HCT116 (cell line): ENCODE data around the gene RPS27L. TPM values are rescaled to one million over a fixed set of nuclear protein-coding genes. Genes with fewer than 3 reads are reported as not detected.
A peak's percentile ranks its signal among the peaks of the same experiment; 100 is the strongest.
"Not testable (repeated sequence)": the region's sequence is repeated elsewhere in the genome, so short reads cannot be mapped to it uniquely, and the experiment has no call there.

ENCODE experiments used
- ATAC-seq: fragments of 200-7000 bp; cut with Tn5 transposase; 2 replicates; pipeline ENCODE4 v1.9.1; 2020; ENCODE audit warnings: mild to moderate bottlenecking, moderate library complexity
- BruUV-seq: library from RNA; stranded (reverse); fragments of 400-500 nt; replicated peaks from 2 replicates; lab custom pipeline; 2021; lab: Mats Ljungman, UMichigan
- CTCF ChIA-PET: fragments of 300-600 bp; sonication (Branson Sonifier 250); formaldehyde crosslinking; loops from one replicate; lab custom pipeline; 2021; ENCODE audit warnings: antibody characterized with exemption; lab: Charles Lee
- POLR2A ChIA-PET: fragments of 300-600, 350-600 bp; sonication (Branson Sonifier 250); formaldehyde crosslinking; loops from one replicate; lab custom pipeline; 2021; ENCODE audit warnings: antibody characterized with exemption; lab: Charles Lee
- RAD21 ChIA-PET, 2 experiments: fragments of 300-600 bp; sonication (Branson Sonifier 250); formaldehyde crosslinking; loops; one replicate each; lab custom pipeline; 2023; ENCODE audit warnings: low total read pairs in 2 of 2; ENCODE audit not compliant: uncharacterized antibody in 2 of 2, unreplicated experiment in 2 of 2, low non-redundant PET in 1 of 2; lab: Charles Lee
- DNase-seq: peaks from one replicate; pipeline ENCODE4 v3.0.0-alpha.2; 2010; ENCODE audit warnings: low read depth, low spot score
- H2AFZ ChIP-seq: fragments of 200-600 bp; shearing (Covaris generic), sonication (generic); 2 replicates; pipeline ENCODE4 v1.6.1; 2017; ENCODE audit warnings: low read depth, mixed run types, mixed read lengths, antibody characterized with exemption, low read length; ENCODE audit not compliant: poor library complexity, severe bottlenecking
- H3K27ac ChIP-seq: 2 replicates; pipeline ENCODE4 v1.5.1; 2012; ENCODE audit warnings: low read depth, low read length
- H3K27me3 ChIP-seq: fragments of 200-600 bp; sonication (generic); 2 replicates; pipeline ENCODE4 v1.6.1; 2016; ENCODE audit warnings: mixed run types, low read length, mixed read lengths; ENCODE audit not compliant: insufficient read depth
- H3K36me3 ChIP-seq, 2 experiments: fragments of 200-500 bp in 1 of 2; fragments of 200-600 bp in 1 of 2; sonication (Bioruptor generic) in 1 of 2; sonication (generic) in 1 of 2; 2 replicates each; pipeline versions ENCODE4 v1.5.1 to v1.6.1; 2014 to 2016; ENCODE audit warnings: low read length in 2 of 2, inconsistent platforms in 1 of 2, mixed read lengths in 1 of 2, mixed run types in 1 of 2; ENCODE audit not compliant: insufficient read depth in 2 of 2, control insufficient read depth in 1 of 2
- H3K4me1 ChIP-seq, 2 experiments: fragments of 200-600 bp in 1 of 2; sonication (generic) in 1 of 2; 2 replicates each; pipeline versions ENCODE4 v1.5.1 to v1.6.1; 2012 to 2017; ENCODE audit warnings: low read length in 2 of 2, inconsistent platforms in 1 of 2, mild to moderate bottlenecking in 1 of 2, mixed read lengths in 1 of 2, mixed run types in 1 of 2, moderate library complexity in 1 of 2; ENCODE audit not compliant: insufficient read depth in 2 of 2, control insufficient read depth in 1 of 2
- H3K4me2 ChIP-seq: fragments of 200-600 bp; sonication (generic); 2 replicates; pipeline ENCODE4 v1.6.1; 2017; ENCODE audit warnings: mixed run types, low read length, mixed read lengths
- H3K4me3 ChIP-seq, 2 experiments: fragments of 200-600 bp in 1 of 2; sonication (generic) in 1 of 2; replicated peaks in 1 of 2; 2 replicates each; pipeline ENCODE4 v1.5.1; 2011 to 2016; ENCODE audit warnings: low read length in 2 of 2, control low read depth in 1 of 2, low read depth in 1 of 2, mild to moderate bottlenecking in 1 of 2, mixed read lengths in 1 of 2, mixed run types in 1 of 2
- H3K79me2 ChIP-seq: fragments of 200-600 bp; sonication (generic); 2 replicates; pipeline ENCODE4 v1.6.1; 2017; ENCODE audit warnings: mild to moderate bottlenecking, mixed run types, low read length, moderate library complexity, mixed read lengths; ENCODE audit not compliant: insufficient read depth
- H3K9ac ChIP-seq: fragments of 200-600 bp; sonication (generic); 2 replicates; pipeline ENCODE4 v1.6.1; 2016; ENCODE audit warnings: low read length, mixed read lengths
- H3K9me2 ChIP-seq: fragments of 200-600 bp; sonication (generic), shearing (Covaris generic); 2 replicates; pipeline ENCODE4 v1.6.1; 2017; ENCODE audit warnings: mixed run types, mild to moderate bottlenecking, moderate library complexity; ENCODE audit not compliant: insufficient read depth
- H3K9me3 ChIP-seq, 2 experiments: fragments of 200-500 bp in 1 of 2; fragments of 200-600 bp in 1 of 2; sonication (Bioruptor generic) in 1 of 2; sonication (generic) in 1 of 2; 2 replicates each; pipeline ENCODE4 v1.6.1; 2014 to 2017; ENCODE audit warnings: low read length in 2 of 2, mixed read lengths in 2 of 2, inconsistent platforms in 1 of 2, low read depth in 1 of 2, mild to moderate bottlenecking in 1 of 2, mixed run types in 1 of 2, moderate library complexity in 1 of 2; ENCODE audit not compliant: control insufficient read depth in 1 of 2, insufficient read depth in 1 of 2
- H4K20me1 ChIP-seq: fragments of 200-600 bp; sonication (generic), shearing (Covaris generic); 2 replicates; pipeline ENCODE4 v1.6.1; 2017; ENCODE audit warnings: mixed run types, mild to moderate bottlenecking, moderate library complexity; ENCODE audit not compliant: insufficient read depth
- ATF3 ChIP-seq: IDR thresholded peaks from 2 replicates; pipeline ENCODE4 v1.6.1; 2012
- CBX3 ChIP-seq: IDR thresholded peaks from 2 replicates; pipeline ENCODE4 v1.6.1; 2012; ENCODE audit warnings: low read depth
- CEBPB ChIP-seq: IDR thresholded peaks from 2 replicates; pipeline ENCODE4 v1.6.1; 2012; ENCODE audit warnings: low read depth
- CTCF ChIP-seq, 3 experiments: fragments of 200-600 bp in 1 of 3; sonication (generic) in 1 of 3; IDR thresholded peaks in 2 of 3; conservative IDR thresholded peaks in 1 of 3; 2 replicates each; pipeline ENCODE4 v1.5.1; 2012 to 2017; ENCODE audit warnings: low read depth in 2 of 3, low read length in 2 of 3, antibody characterized with exemption in 1 of 3, borderline replicate concordance in 1 of 3, control low read depth in 1 of 3, mild to moderate bottlenecking in 1 of 3, mixed read lengths in 1 of 3, mixed run types in 1 of 3, moderate library complexity in 1 of 3; ENCODE audit not compliant: insufficient read depth in 1 of 3
- EGR1 ChIP-seq: IDR thresholded peaks from 2 replicates; pipeline ENCODE4 v1.6.1; 2012; ENCODE audit warnings: low read depth
- EZH2 ChIP-seq: fragments of 200-600 bp; sonication (generic); IDR thresholded peaks from 2 replicates; pipeline ENCODE4 v1.6.1; 2017; ENCODE audit warnings: antibody characterized with exemption, mixed run types
- FOSL1 ChIP-seq: IDR thresholded peaks from 2 replicates; pipeline ENCODE4 v1.6.1; 2012; ENCODE audit warnings: low read depth
- POLR2A ChIP-seq: IDR thresholded peaks from 2 replicates; pipeline ENCODE4 v1.7.0; 2011; ENCODE audit warnings: borderline replicate concordance; ENCODE audit not compliant: insufficient read depth, insufficient read length; ENCODE audit errors: extremely low read depth
- ZBTB33 ChIP-seq: IDR thresholded peaks from 2 replicates; pipeline ENCODE4 v1.6.1; 2011; ENCODE audit warnings: mild to moderate bottlenecking, low read length, moderate library complexity; ENCODE audit not compliant: insufficient replicate concordance; ENCODE audit errors: extremely low read depth
- ZFX ChIP-seq: fragments of 450-650 bp; IDR thresholded peaks from 2 replicates; pipeline ENCODE4 v1.6.1; 2017
- ZNF274 ChIP-seq: fragments of 200-500 bp; sonication (Bioruptor generic); IDR thresholded peaks from 2 replicates; pipeline ENCODE4 v1.6.1; 2014; ENCODE audit warnings: mild to moderate bottlenecking, low read depth, low read length, inconsistent platforms
- intact Hi-C: fragments of 100-400 bp; cut with micrococcal nuclease; formaldehyde crosslinking; loops from 2 replicates; pipeline ENCODE4 v1.10.0; 2022
- total RNA-seq: library from RNA; stranded (reverse); gene quantifications from one replicate; pipeline ENCODE4 v1.2.1, GENCODE V29; 2021; ENCODE audit not compliant: unreplicated experiment

The RPS27L gene
- total RNA-seq, 1 experiment from 2014 or later: 139 TPM

- no peak overlapping the region for H3K27ac ChIP-seq
- TF ChIP-seq ATF3 (no peak), ZNF274 (no peak), ZBTB33 (no peak), CEBPB (no peak), EGR1 (no peak), EZH2 (no peak), FOSL1 (no peak), CTCF (IDR thresholded peaks at IDR 0.05 in 2 of 3, conservative IDR thresholded peaks at IDR 0.05 in 1 of 3; ENCODE audit: borderline replicate concordance in 1 of 3, insufficient read depth in 1 of 3, low read depth in 2 of 3, low read length in 2 of 3) (no peak), POLR2A (no peak), ZFX (no peak), CBX3 (no peak)
- peaks cover 10 to 16% of the 10 kb centered on the region in 2 experiments for H3K4me1 ChIP-seq
- H3K27me3 ChIP-seq: no peaks in the 10 kb centered on the region
- H3K9me3 ChIP-seq: 0 out of 4 replicates have a peak, but pooled peaks cover 0 to 2% of the 10 kb centered on the region in 2 experiments
- CTCF ChIA-PET: interaction anchor here (0.9 kb wide), 1 partner anchor 295 kb away, joined by 3 read pairs; no protein-coding TSS in a partner anchor
- RAD21 ChIA-PET: no interaction called here
- peak overlapping the region in 1 of 2 experiments; percentile 39; a peak in 2 of 4 replicates for H3K4me3 ChIP-seq
- no TSS peak for BruUV-seq
- H3K9ac ChIP-seq: no peak overlapping the region
- no peaks in the 10 kb centered on the region for H3K79me2 ChIP-seq
- H3K4me2 ChIP-seq: peak overlapping the region; percentile 72
- intact Hi-C loops: no loop called here
- ATAC-seq (peak; percentile 91), DNase-seq (no peak)
- no peaks in the 10 kb centered on the region for H4K20me1 ChIP-seq
- H2AFZ ChIP-seq: peak overlapping the region; percentile 98
- H3K9me2 ChIP-seq: no peaks in the 10 kb centered on the region
- POLR2A ChIA-PET: no interaction called here
- H3K36me3 ChIP-seq: no peaks in the 10 kb centered on the region
Measured at GRCh38 chr15:63107895-63108546, 49.3 kb downstream of the RPS27L start.

- intact Hi-C loops, BruUV-seq, H3K36me3 ChIP-seq, DNase-seq, POLR2A ChIA-PET, H3K27ac ChIP-seq, H3K9me2 ChIP-seq, H3K9me3 ChIP-seq, ATAC-seq, H2AFZ ChIP-seq, CTCF ChIA-PET, H3K9ac ChIP-seq, H3K79me2 ChIP-seq, H3K4me2 ChIP-seq, H3K27me3 ChIP-seq, RAD21 ChIA-PET, H4K20me1 ChIP-seq, H3K4me3 ChIP-seq: not testable (repeated sequence)
- peaks cover 10 to 16% of the 10 kb centered on the region in 2 experiments for H3K4me1 ChIP-seq
Measured at GRCh38 chr15:63105354-63105753, 51.9 kb downstream of the RPS27L start.
